ENCODE results near the gene DNER.

The DNER gene

GRCh38 chr2:229660951-229661350 is 53.4 kb downstream of the DNER start:
- Histone ChIP-seq H3K9me2 (ENCODE audit: low read depth, low read length) (no peaks in the 10 kb centered on the region), H4K20me1 (ENCODE audit: insufficient read depth, low read length) (no peaks in the 10 kb centered on the region), H3K4me3 (ENCODE audit: low read depth, low read length, poor library complexity, severe bottlenecking) (no peak overlapping the region), H3K36me3 (ENCODE audit: insufficient read depth, low read length) (no peaks in the 10 kb centered on the region), H3K9ac (ENCODE audit: low read length) (no peak overlapping the region), H3F3A (ENCODE audit: insufficient read depth, low read length) (no peaks in the 10 kb centered on the region), H3K27ac (ENCODE audit: low read depth, low read length, poor library complexity, severe bottlenecking) (no peak overlapping the region), H3K4me2 (ENCODE audit: low read length) (no peak overlapping the region), H3K27me3 (ENCODE audit: insufficient read depth, low read length) (no peaks in the 10 kb centered on the region), H3K4me1 (ENCODE audit: insufficient read depth, low read length, severe bottlenecking) (no peaks in the 10 kb centered on the region), H3K79me2 (ENCODE audit: insufficient read depth, low read length) (no peaks in the 10 kb centered on the region), H2AFZ (ENCODE audit: low read length) (no peak overlapping the region), H3K9me3 (ENCODE audit: low read length) (no peaks in the 10 kb centered on the region)
- TF ChIP-seq EZH2 (IDR thresholded peaks at IDR 0.05; ENCODE audit: borderline replicate concordance, low read length) = no peak
- TF ChIP-seq CTCF (IDR thresholded peaks at IDR 0.05; ENCODE audit: low read length) = no peak

DNA sequence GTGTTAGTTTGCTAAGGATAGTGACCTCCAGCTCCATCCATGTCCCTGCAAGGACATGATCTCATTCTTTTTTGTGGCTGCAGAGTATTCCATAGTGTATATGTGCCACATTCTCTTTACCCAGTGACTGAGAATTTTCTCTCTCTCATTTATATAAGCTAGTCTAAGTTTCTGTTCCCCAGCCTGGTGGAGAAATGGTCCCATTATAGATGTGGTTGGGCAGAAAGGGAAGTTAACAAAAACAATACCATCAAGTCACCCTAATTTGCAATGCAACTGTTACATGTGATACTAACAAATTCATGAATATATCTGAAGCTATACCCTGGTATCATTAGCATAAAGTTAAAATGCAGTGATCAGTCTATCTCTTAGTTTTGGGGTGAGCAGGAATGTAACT is 54.0 kb downstream of the DNER start:
- Histone ChIP-seq H3K9me2 (ENCODE audit: low read depth, low read length) (no peaks in the 10 kb centered on the region), H4K20me1 (ENCODE audit: insufficient read depth, low read length) (no peaks in the 10 kb centered on the region), H3K9ac (ENCODE audit: low read length) (no peak overlapping the region), H3K79me2 (ENCODE audit: insufficient read depth, low read length) (no peaks in the 10 kb centered on the region), H3K4me3 (ENCODE audit: low read depth, low read length, poor library complexity, severe bottlenecking) (no peak overlapping the region), H3F3A (ENCODE audit: insufficient read depth, low read length) (no peaks in the 10 kb centered on the region), H3K27ac (ENCODE audit: low read depth, low read length, poor library complexity, severe bottlenecking) (no peak overlapping the region), H2AFZ (ENCODE audit: low read length) (no peak overlapping the region), H3K27me3 (ENCODE audit: insufficient read depth, low read length) (no peaks in the 10 kb centered on the region), H3K4me2 (ENCODE audit: low read length) (no peak overlapping the region), H3K4me1 (ENCODE audit: insufficient read depth, low read length, severe bottlenecking) (no peaks in the 10 kb centered on the region), H3K36me3 (ENCODE audit: insufficient read depth, low read length) (no peaks in the 10 kb centered on the region), H3K9me3 (ENCODE audit: low read length) (no peaks in the 10 kb centered on the region)
- TF ChIP-seq CTCF (IDR thresholded peaks at IDR 0.05; ENCODE audit: low read length) = no peak
- TF ChIP-seq EZH2 (IDR thresholded peaks at IDR 0.05; ENCODE audit: borderline replicate concordance, low read length) = no peak

DNA sequence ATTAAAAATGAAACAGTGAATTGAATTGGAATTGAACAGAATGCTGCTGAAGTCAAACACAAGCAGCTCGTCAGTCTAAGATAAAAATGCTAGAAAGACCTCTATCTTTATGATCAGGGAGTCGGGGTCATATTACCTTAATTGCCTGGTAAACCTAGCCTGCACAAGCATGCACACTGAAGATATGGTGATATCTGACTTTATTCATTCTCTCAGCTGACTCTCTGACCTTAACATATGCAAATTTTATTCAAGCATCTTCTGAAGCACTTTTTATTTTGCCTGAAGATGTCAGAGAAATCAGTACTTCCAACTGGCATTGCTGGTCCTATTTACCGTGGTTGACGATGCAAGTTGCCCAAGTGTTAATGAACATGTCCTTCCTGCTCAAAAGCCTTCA is 56.4 kb downstream of the DNER start:
- TF ChIP-seq CTCF (IDR thresholded peaks at IDR 0.05; ENCODE audit: low read length) (no peak), EZH2 (IDR thresholded peaks at IDR 0.05; ENCODE audit: borderline replicate concordance, low read length) (no peak)
- Histone ChIP-seq H3F3A (ENCODE audit: insufficient read depth, low read length) (no peaks in the 10 kb centered on the region), H3K9ac (ENCODE audit: low read length) (no peak overlapping the region), H3K27ac (ENCODE audit: low read depth, low read length, poor library complexity, severe bottlenecking) (no peak overlapping the region), H3K4me1 (ENCODE audit: insufficient read depth, low read length, severe bottlenecking) (no peaks in the 10 kb centered on the region), H3K79me2 (ENCODE audit: insufficient read depth, low read length) (no peaks in the 10 kb centered on the region), H3K27me3 (ENCODE audit: insufficient read depth, low read length) (no peaks in the 10 kb centered on the region), H3K9me3 (ENCODE audit: low read length) (no peaks in the 10 kb centered on the region), H3K36me3 (ENCODE audit: insufficient read depth, low read length) (no peaks in the 10 kb centered on the region), H2AFZ (ENCODE audit: low read length) (no peak overlapping the region), H3K4me3 (ENCODE audit: low read depth, low read length, poor library complexity, severe bottlenecking) (no peak overlapping the region), H3K9me2 (ENCODE audit: low read depth, low read length) (no peaks in the 10 kb centered on the region), H3K4me2 (ENCODE audit: low read length) (no peak overlapping the region), H4K20me1 (ENCODE audit: insufficient read depth, low read length) (no peaks in the 10 kb centered on the region)
